ENCODE results near the gene PAPSS2. TPM values are rescaled to one million over a fixed set of nuclear protein-coding genes. Genes with fewer than 3 reads are reported as not detected.

The PAPSS2 gene
- total RNA-seq, 1 experiment from 2014 or later = 14.6 TPM

GRCh38 chr10:87639493-87639892, 20.2 kb upstream of the PAPSS2 start (continued):
- TF ChIP-seq REST (IDR thresholded peaks at IDR 0.05; ENCODE audit: low read depth) (no peak), TCF7L2 (IDR thresholded peaks at IDR 0.05; ENCODE audit: borderline replicate concordance, extremely low read depth, insufficient read depth, insufficient read length) (no peak), EGR1 (IDR thresholded peaks at IDR 0.05; ENCODE audit: low read depth) (no peak), POLR2A (IDR thresholded peaks at IDR 0.05; ENCODE audit: borderline replicate concordance, extremely low read depth, insufficient read depth, insufficient read length) (no peak)

DNA sequence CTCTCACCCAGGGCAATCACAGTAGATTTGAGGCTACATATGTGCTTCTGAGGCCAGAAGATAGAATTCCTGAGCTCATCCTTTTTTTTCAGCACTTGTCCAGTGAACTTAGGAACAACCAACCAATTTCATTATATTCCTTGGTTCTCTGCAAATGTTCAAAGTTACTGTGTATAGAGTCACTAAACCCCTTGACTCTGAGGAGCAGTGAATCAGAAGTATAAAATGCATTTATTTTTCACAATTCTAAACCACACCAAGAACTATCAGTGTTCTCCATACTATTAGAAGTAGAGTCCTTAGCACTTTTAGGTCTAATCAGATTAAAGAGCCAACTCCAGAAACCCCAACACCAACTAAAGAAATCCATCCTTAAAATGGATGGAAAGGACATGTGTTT, 19.6 kb upstream of the PAPSS2 start:
- no peak for ATAC-seq
- Histone ChIP-seq H3K9ac (ENCODE audit: low read length) (no peak overlapping the region), H3K36me3 (ENCODE audit: control insufficient read depth in 1 of 2, insufficient read depth in 2 of 2, low read length in 2 of 2) (no peaks in the 10 kb centered on the region), H3K4me1 (ENCODE audit: control insufficient read depth in 1 of 2, insufficient read depth in 2 of 2, low read length in 2 of 2) (peaks cover 0 to 15% of the 10 kb centered on the region in 2 experiments; a peak in 3 of 4 replicates), H3K9me2 (ENCODE audit: insufficient read depth) (no peaks in the 10 kb centered on the region), H3K4me3 (replicated peaks in 1 of 2; ENCODE audit: low read depth in 1 of 2, low read length in 2 of 2) (no peak overlapping the region), H3K27me3 (ENCODE audit: insufficient read depth, low read length) (no peaks in the 10 kb centered on the region), H3K79me2 (ENCODE audit: insufficient read depth, low read length) (no peaks in the 10 kb centered on the region), H3K4me2 (ENCODE audit: low read length) (no peak overlapping the region), H3K9me3 (ENCODE audit: control insufficient read depth in 1 of 2, insufficient read depth in 1 of 2, low read depth in 1 of 2, low read length in 2 of 2) (no peaks in the 10 kb centered on the region), H4K20me1 (ENCODE audit: insufficient read depth) (no peaks in the 10 kb centered on the region), H2AFZ (ENCODE audit: low read depth, low read length, poor library complexity, severe bottlenecking) (no peak overlapping the region), H3K27ac (ENCODE audit: low read depth, low read length) (no peak overlapping the region)
- RAD21 ChIA-PET (ENCODE audit: low non-redundant PET in 1 of 2, low total read pairs in 2 of 2, uncharacterized antibody in 2 of 2, unreplicated experiment in 2 of 2) = no interaction called here
- TF ChIP-seq YY1 (IDR thresholded peaks at IDR 0.05; ENCODE audit: extremely low read depth, insufficient replicate concordance, low read depth, low read length) (no peak), JUND (IDR thresholded peaks at IDR 0.05) (no peak), EZH2 (IDR thresholded peaks at IDR 0.05) (no peak), CTCF (IDR thresholded peaks at IDR 0.05 in 2 of 3, conservative IDR thresholded peaks at IDR 0.05 in 1 of 3; ENCODE audit: borderline replicate concordance in 1 of 3, insufficient read depth in 1 of 3, low read depth in 2 of 3, low read length in 2 of 3) (no peak), EGR1 (IDR thresholded peaks at IDR 0.05; ENCODE audit: low read depth) (no peak), POLR2A (IDR thresholded peaks at IDR 0.05; ENCODE audit: borderline replicate concordance, extremely low read depth, insufficient read depth, insufficient read length) (no peak)
- TF ChIP-seq, protein P1, sequence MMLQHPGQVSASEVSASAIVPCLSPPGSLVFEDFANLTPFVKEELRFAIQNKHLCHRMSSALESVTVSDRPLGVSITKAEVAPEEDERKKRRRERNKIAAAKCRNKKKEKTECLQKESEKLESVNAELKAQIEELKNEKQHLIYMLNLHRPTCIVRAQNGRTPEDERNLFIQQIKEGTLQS (IDR thresholded peaks at IDR 0.05) = no peak
- TF ChIP-seq, protein P2, sequence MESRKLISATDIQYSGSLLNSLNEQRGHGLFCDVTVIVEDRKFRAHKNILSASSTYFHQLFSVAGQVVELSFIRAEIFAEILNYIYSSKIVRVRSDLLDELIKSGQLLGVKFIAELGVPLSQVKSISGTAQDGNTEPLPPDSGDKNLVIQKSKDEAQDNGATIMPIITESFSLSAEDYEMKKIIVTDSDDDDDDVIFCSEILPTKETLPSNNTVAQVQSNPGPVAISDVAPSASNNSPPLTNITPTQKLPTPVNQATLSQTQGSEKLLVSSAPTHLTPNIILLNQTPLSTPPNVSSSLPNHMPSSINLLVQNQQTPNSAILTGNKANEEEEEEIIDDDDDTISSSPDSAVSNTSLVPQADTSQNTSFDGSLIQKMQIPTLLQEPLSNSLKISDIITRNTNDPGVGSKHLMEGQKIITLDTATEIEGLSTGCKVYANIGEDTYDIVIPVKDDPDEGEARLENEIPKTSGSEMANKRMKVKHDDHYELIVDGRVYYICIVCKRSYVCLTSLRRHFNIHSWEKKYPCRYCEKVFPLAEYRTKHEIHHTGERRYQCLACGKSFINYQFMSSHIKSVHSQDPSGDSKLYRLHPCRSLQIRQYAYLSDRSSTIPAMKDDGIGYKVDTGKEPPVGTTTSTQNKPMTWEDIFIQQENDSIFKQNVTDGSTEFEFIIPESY (IDR thresholded peaks at IDR 0.05; ENCODE audit: extremely low read depth, insufficient replicate concordance, low read length) = no peak
- CTCF ChIA-PET = no interaction called here
- no TSS peak for BruUV-seq (replicated peaks)
- intact Hi-C loops (cut with micrococcal nuclease) = no loop called here
- POLR2A ChIA-PET = no interaction called here
- no peak for DNase-seq (ENCODE audit: low read depth, low spot score)
